HG02610 (cell line): ENCODE results near the gene RAI1.

Experiments used
- ATAC-seq: cut with Tn5 transposase; IDR thresholded peaks from one replicate; pipeline ENCODE4 v1.9.1; 2021; ENCODE audit warnings: mild to moderate bottlenecking, moderate library complexity; ENCODE audit not compliant: unreplicated experiment

Gene RAI1

GRCh38 chr17:17781591-17782496 is 100.6 kb downstream of the RAI1 start:
- ATAC-seq, result no peak

GRCh38 chr17:17782523-17783115 is 101.4 kb downstream of the RAI1 start:
- no peak for ATAC-seq

- ATAC-seq, result peak; percentile 32
These were observed 102.0 kb downstream of the RAI1 start for GRCh38 chr17:17783116-17783824.

DNA sequence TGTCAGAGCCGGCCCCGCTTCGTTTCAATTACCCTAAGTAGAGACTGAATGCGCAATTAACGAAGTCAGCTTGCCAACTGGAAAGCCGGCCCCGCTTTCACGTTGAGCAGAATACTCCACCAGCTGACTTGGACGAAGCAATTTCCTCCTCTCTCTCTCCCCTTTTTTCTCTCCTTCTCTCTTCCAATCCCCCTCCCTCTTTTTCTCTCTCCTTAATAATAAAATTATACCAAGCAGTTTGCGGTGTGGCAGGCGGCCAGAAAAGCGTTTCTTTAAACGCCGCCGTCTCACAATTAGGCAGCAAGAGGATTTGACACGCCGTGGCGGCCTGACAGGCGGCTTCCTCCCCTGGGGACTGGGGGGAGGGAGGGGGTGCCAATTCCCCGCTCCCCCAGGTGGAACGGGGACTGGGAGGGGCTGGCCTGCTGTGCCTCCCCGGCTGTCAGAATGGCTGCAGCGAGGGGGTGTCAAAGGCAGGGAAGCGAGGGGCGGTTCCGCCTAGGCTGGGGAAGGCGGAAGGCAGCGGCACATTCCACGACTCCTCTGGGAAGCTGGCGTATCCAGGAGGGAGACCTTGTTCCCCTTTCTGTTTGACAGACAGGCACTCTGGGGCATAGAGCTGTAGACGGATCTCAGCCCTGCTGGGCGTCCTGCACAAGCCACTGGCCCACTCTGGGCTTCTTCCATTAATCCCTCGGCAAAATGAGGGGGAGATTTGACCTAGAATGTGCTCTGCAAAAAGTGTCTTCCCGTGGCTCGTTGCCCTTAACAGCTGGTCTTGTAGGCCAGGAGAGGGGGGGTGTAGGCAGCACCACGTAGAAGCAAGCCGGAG is 102.8 kb downstream of the RAI1 start:
- ATAC-seq, result peak; percentile 37

DNA sequence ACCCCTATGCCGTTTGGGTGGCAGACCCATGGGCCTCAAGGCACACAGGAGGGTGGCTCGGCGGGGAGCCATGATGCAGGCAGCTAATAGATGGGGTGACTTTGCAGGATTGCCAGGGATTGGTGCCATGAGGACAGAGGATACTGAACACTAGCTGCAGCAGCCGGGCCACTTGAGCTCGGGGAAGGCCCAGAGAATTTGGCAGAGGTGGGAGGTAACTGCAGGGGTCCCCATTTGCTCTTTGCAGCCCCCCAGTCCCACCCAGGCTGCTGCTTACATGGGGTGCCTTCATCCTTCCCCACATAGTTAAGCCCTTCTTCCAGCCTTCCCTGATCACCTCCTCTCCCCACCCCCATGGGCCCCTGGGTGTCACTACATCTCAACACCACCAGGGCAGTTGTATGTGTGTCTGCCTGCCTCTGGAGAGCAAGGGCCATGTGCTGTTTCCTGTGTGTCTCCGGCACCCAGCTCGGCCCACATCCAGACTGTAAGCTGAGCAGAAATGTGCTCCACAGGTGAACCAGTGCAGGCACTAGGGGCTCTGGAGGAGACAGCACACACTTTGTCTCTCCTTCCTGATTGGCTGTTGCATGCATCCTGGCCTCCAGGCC is 103.5 kb downstream of the RAI1 start:
- no peak for ATAC-seq

DNA sequence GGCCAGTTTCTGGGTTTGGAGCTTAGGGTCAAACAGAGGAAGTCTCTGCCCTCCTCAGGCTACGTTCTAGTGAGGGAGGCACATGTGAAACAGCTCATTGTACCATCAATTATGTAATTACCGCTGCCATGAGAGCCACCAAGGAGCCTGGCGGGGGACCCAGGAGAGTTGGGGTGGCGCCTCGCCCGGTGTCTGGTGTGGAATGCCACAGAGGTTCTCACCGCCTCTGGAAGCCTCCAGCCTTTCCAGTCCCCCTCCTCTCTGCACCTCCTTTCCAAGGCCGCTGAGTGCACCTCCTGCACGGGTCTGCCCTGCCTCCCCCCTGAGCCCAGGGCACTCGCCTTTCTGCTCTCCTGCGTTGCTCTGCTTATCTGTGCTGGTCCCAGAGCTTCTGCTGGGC is 104.1 kb downstream of the RAI1 start:
- ATAC-seq, result no peak

- no peak for ATAC-seq
These were observed 105.7 kb downstream of the RAI1 start for GRCh38 chr17:17786998-17787397.

GRCh38 chr17:17787568-17787967 is 106.3 kb downstream of the RAI1 start:
- ATAC-seq, result no peak

- ATAC-seq, result no peak
These were observed 107.7 kb downstream of the RAI1 start for GRCh38 chr17:17788967-17789366.

GRCh38 chr17:17789410-17789809 is 108.2 kb downstream of the RAI1 start:
- ATAC-seq, result no peak

- no peak for ATAC-seq
These were observed 108.8 kb downstream of the RAI1 start for GRCh38 chr17:17789828-17790636.

DNA sequence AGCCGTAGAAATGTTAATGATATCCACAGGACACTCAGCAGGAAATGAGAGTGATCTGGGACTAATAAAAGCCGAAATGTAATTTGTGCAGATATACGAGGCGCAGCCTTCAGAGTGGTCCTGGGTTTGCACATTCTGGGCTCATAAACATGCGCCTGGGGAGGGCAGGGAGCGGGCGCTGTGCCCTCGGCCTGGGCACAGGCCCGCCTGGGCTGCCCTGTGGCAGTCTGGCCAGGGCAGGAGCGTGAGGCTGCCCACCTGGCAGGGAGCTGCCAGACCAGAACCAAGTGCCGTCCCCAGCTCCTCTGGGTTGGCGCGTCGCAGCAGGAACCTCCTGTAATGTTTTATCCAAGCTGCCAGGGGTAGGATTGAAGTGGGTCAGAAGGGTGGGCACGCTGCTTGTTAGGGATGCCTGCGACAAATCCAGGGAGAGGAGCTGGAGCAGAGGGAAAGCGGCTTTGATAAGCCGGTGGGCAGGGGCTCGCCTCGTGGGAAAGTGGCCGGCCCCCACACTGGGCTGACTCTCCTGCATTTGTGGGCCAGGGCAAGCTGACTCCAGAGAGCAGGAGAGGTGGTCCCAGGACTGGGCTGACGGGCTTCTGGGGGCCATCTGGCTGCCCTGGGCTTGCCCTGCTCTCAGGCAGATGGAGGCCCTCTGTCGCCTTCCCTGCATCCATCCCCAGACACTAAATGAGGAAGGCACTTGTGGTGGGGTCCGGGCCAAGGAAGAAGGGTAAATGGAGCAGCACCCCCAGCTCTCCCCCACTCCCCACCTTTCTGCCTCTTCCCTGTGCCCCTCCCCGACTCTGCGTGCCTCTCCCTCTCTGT is 109.6 kb downstream of the RAI1 start:
- ATAC-seq, result no peak

DNA sequence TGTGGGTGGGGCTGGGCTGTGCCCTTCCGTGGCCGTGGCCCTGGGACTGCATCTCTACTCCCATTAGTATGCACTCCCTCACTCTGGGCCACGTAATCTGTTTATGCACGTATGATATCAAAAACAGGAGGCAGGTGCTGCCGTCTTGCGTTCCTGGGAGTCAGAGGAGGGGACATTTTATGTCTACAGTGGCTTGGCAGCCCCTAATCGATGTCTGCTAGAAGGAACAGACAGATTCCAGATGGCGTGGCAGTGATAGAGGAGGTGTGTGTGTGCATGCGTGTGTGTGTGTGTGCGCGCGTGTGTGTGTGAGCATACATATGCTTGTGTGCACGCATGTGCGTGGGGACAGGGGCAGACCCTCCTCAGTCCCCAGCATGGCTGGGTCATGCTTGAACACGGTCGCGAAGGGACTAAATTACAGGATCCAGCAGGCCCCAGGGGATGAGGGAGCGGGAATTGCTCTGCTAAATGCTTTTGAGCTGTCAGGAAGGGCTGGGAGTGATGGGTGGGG is 110.8 kb downstream of the RAI1 start:
- ATAC-seq, result no peak

- ATAC-seq, result no peak
These were observed 111.5 kb downstream of the RAI1 start for GRCh38 chr17:17792551-17793377.

GRCh38 chr17:17793378-17794214 is 112.3 kb downstream of the RAI1 start:
- ATAC-seq, result no peak

DNA sequence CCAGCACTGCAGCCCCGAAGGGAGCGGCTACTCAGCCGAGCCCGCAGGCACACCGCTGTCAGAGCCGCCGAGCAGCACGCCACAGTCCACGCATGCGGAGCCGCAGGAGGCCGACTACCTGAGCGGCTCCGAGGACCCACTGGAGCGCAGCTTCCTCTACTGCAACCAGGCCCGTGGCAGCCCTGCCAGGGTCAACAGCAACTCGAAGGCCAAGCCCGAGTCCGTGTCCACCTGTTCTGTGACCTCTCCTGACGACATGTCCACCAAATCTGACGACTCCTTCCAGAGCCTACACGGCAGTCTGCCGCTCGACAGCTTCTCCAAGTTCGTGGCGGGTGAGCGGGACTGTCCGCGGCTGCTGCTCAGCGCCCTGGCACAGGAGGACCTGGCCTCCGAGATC is 113.1 kb downstream of the RAI1 start:
- no peak for ATAC-seq

GRCh38 chr17:17795296-17795695 is 114.0 kb downstream of the RAI1 start:
- no peak for ATAC-seq
